GM19468 (cell line): ENCODE data around the gene SYMPK.

Source experiments
- ATAC-seq: cut with Tn5 transposase; IDR thresholded peaks from one replicate; pipeline ENCODE4 v1.9.1; 2021; ENCODE audit warnings: mild to moderate bottlenecking, moderate library complexity, moderate number of reproducible peaks; ENCODE audit not compliant: unreplicated experiment; ENCODE audit errors: extremely low read depth

The SYMPK gene

GRCh38 chr19:45770192-45771101, 92.5 kb downstream of the SYMPK start:
- peak; percentile 33 for ATAC-seq

DNA sequence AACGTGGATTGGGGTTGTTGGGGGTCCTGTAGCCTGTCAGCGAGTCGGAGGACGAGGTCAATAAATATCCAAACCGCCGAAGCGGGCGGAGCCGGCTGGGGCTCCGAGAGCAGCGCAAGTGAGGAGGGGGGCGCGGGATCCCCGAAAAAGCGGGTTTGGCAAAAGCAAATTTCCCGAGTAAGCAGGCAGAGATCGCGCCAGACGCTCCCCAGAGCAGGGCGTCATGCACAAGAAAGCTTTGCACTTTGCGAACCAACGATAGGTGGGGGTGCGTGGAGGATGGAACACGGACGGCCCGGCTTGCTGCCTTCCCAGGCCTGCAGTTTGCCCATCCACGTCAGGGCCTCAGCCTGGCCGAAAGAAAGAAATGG, 93.1 kb downstream of the SYMPK start:
- no peak for ATAC-seq

- ATAC-seq = peak; percentile 47
Measured at GRCh38 chr19:45768984-45769782, 93.8 kb downstream of the SYMPK start, which contains the start of gene SIX5. TSS of gene SIX5 (minus strand) at chr19:45769252. CDS start at chr19:45768844, 408 bp downstream.

- no peak for ATAC-seq
Measured at GRCh38 chr19:45768655-45768983, 94.3 kb downstream of the SYMPK start.

DNA sequence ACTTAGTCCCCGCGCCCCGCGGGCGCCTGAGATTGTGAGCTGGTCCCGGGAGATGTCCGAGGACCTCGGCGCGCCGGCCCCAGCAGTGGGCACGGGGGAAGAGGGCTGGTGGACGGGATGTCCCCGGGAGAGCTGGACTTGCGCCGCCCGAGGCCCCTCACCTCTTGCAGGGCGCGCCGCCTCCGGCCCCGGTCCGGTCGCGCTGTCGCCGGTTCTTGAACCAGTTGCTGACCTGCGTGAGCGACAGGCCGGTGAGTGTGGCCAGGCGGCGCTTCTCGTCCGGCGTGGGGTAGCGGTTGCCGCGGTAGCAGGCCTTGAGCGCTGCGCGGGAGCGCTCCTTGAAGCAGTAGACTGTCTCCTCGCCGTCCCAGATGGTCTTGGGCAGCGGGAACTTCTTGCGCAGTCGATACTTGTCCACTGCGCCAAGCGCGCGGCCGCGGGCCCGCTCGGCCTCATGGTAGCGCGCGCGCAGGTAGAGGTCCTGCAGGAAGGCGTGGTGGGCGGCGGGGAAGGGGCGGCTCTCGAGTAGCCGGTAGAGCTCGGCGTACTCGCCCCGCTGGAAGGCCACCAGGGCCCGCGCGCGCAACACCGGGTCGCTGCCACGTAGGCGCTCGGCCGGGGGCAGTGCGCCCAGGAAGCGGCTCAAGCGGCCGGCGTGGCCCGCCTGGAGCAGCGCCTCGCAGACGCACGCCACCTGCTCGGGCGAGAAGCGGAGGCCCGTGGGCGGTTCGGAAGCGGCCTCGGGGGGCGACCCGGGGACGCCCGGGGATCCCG, 94.9 kb downstream of the SYMPK start:
- no peak for ATAC-seq

DNA sequence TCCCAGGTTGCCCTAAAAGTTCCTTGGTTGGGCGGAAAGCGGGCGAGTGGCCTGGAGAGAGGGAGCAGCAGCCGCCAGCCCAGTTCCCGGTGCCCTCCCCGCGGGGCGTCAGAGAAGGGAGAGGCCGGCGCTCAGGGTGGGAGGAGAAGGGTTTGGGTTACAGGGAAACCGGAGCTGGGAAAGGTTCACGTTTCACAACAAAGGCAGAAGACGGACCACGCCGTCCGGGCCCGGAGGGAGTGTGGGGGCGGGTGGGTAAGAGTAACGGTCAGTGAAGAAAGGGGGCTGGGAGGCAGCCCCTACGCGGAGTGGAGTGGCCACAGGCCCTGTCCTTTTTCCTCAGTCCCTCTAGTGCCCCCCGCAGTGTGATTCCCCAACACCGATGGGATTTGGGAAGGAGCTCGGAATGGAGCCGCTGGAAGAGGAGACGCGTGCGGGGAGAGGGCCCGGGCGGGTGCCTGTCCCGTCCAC, 95.5 kb downstream of the SYMPK start:
- no peak for ATAC-seq

- no peak for ATAC-seq
Measured at GRCh38 chr19:45766869-45767346, 96.0 kb downstream of the SYMPK start.

GRCh38 chr19:45766296-45766868, 96.6 kb downstream of the SYMPK start:
- ATAC-seq = no peak

- no peak for ATAC-seq
Measured at GRCh38 chr19:45765702-45766295, 97.1 kb downstream of the SYMPK start.
